Measurements from ENCODE around the gene THSD4.

THSD4 gene

GRCh38 chr15:71626596-71627088, 511.4 kb downstream of the THSD4 start:
- no peaks in the 10 kb centered on the region for H3K27me3 ChIP-seq (ENCODE audit: control insufficient read depth in 1 of 2, insufficient read depth in 2 of 2, low read length in 2 of 2)
- H3K36me3 ChIP-seq (ENCODE audit: control insufficient read depth in 2 of 2, insufficient read depth in 2 of 2, low read length in 2 of 2), result no peaks in the 10 kb centered on the region
- no peak overlapping the region for H3K9ac ChIP-seq (ENCODE audit: low read length in 2 of 2)
- peaks cover 7% of the 10 kb centered on the region for H3K4me1 ChIP-seq (ENCODE audit: control insufficient read depth, insufficient read depth, low read length)
- no peak overlapping the region for H3K4me3 ChIP-seq (ENCODE audit: low read length in 2 of 2)
- no peak overlapping the region for H3K27ac ChIP-seq (ENCODE audit: low read length)
- H3K9me3 ChIP-seq (ENCODE audit: control insufficient read depth in 2 of 2, low read length in 2 of 2), result no peaks in the 10 kb centered on the region

- Histone ChIP-seq H3K4me1 (ENCODE audit: control insufficient read depth, insufficient read depth, low read length) (peaks cover 7% of the 10 kb centered on the region), H3K4me3 (ENCODE audit: low read length in 2 of 2) (no peak overlapping the region), H3K36me3 (ENCODE audit: control insufficient read depth in 2 of 2, insufficient read depth in 2 of 2, low read length in 2 of 2) (no peaks in the 10 kb centered on the region), H3K9ac (ENCODE audit: low read length in 2 of 2) (no peak overlapping the region), H3K27me3 (ENCODE audit: control insufficient read depth in 1 of 2, insufficient read depth in 2 of 2, low read length in 2 of 2) (no peaks in the 10 kb centered on the region), H3K9me3 (ENCODE audit: control insufficient read depth in 2 of 2, low read length in 2 of 2) (no peaks in the 10 kb centered on the region), H3K27ac (ENCODE audit: low read length) (no peak overlapping the region)
Observed at GRCh38 chr15:71627188-71627587, 511.9 kb downstream of the THSD4 start.

GRCh38 chr15:71627604-71628003, 512.3 kb downstream of the THSD4 start:
- Histone ChIP-seq H3K4me1 (ENCODE audit: control insufficient read depth, insufficient read depth, low read length) (peaks cover 7% of the 10 kb centered on the region), H3K27ac (ENCODE audit: low read length) (no peak overlapping the region), H3K9me3 (ENCODE audit: control insufficient read depth in 2 of 2, low read length in 2 of 2) (no peaks in the 10 kb centered on the region), H3K36me3 (ENCODE audit: control insufficient read depth in 2 of 2, insufficient read depth in 2 of 2, low read length in 2 of 2) (no peaks in the 10 kb centered on the region), H3K27me3 (ENCODE audit: control insufficient read depth in 1 of 2, insufficient read depth in 2 of 2, low read length in 2 of 2) (no peaks in the 10 kb centered on the region), H3K4me3 (ENCODE audit: low read length in 2 of 2) (no peak overlapping the region), H3K9ac (ENCODE audit: low read length in 2 of 2) (no peak overlapping the region)

- H3K9ac ChIP-seq (ENCODE audit: low read length in 2 of 2), result no peak overlapping the region
Observed at GRCh38 chr15:71628988-71629770, 513.9 kb downstream of the THSD4 start.

GRCh38 chr15:71629781-71630474, 514.7 kb downstream of the THSD4 start:
- Histone ChIP-seq H3K4me3 (ENCODE audit: low read length in 2 of 2) (no peak overlapping the region), H3K27ac (ENCODE audit: low read length) (no peak overlapping the region), H3K27me3 (ENCODE audit: control insufficient read depth in 1 of 2, insufficient read depth in 2 of 2, low read length in 2 of 2) (no peaks in the 10 kb centered on the region), H3K4me1 (ENCODE audit: control insufficient read depth, insufficient read depth, low read length) (peaks cover 9% of the 10 kb centered on the region), H3K36me3 (ENCODE audit: control insufficient read depth in 2 of 2, insufficient read depth in 2 of 2, low read length in 2 of 2) (no peaks in the 10 kb centered on the region), H3K9ac (ENCODE audit: low read length in 2 of 2) (no peak overlapping the region), H3K9me3 (ENCODE audit: control insufficient read depth in 2 of 2, low read length in 2 of 2) (no peaks in the 10 kb centered on the region)

More at GRCh38 chr15:71628988-71629770, 513.9 kb downstream of the THSD4 start:
- Histone ChIP-seq H3K36me3 (ENCODE audit: control insufficient read depth in 2 of 2, insufficient read depth in 2 of 2, low read length in 2 of 2) (no peaks in the 10 kb centered on the region), H3K4me3 (ENCODE audit: low read length in 2 of 2) (no peak overlapping the region), H3K27ac (ENCODE audit: low read length) (peak overlapping the region; percentile 18), H3K9me3 (ENCODE audit: control insufficient read depth in 2 of 2, low read length in 2 of 2) (no peaks in the 10 kb centered on the region), H3K4me1 (ENCODE audit: control insufficient read depth, insufficient read depth, low read length) (peaks cover 7% of the 10 kb centered on the region), H3K27me3 (ENCODE audit: control insufficient read depth in 1 of 2, insufficient read depth in 2 of 2, low read length in 2 of 2) (no peaks in the 10 kb centered on the region)

GRCh38 chr15:71630475-71630809, 515.2 kb downstream of the THSD4 start:
- H3K27me3 ChIP-seq (ENCODE audit: control insufficient read depth in 1 of 2, insufficient read depth in 2 of 2, low read length in 2 of 2), result no peaks in the 10 kb centered on the region
- H3K9ac ChIP-seq (ENCODE audit: low read length in 2 of 2), result no peak overlapping the region
- H3K36me3 ChIP-seq (ENCODE audit: control insufficient read depth in 2 of 2, insufficient read depth in 2 of 2, low read length in 2 of 2), result no peaks in the 10 kb centered on the region
- no peak overlapping the region for H3K4me3 ChIP-seq (ENCODE audit: low read length in 2 of 2)
- H3K27ac ChIP-seq (ENCODE audit: low read length), result no peak overlapping the region
- H3K9me3 ChIP-seq (ENCODE audit: control insufficient read depth in 2 of 2, low read length in 2 of 2), result no peaks in the 10 kb centered on the region
- peaks cover 9% of the 10 kb centered on the region for H3K4me1 ChIP-seq (ENCODE audit: control insufficient read depth, insufficient read depth, low read length)

GRCh38 chr15:71632576-71633195, 517.4 kb downstream of the THSD4 start:
- H3K27ac ChIP-seq (ENCODE audit: low read length), result no peak overlapping the region

GRCh38 chr15:71634820-71635560, 519.7 kb downstream of the THSD4 start:
- Histone ChIP-seq H3K36me3 (ENCODE audit: control insufficient read depth in 2 of 2, insufficient read depth in 2 of 2, low read length in 2 of 2) (no peaks in the 10 kb centered on the region), H3K27me3 (ENCODE audit: control insufficient read depth in 1 of 2, insufficient read depth in 2 of 2, low read length in 2 of 2) (no peaks in the 10 kb centered on the region), H3K9ac (ENCODE audit: low read length in 2 of 2) (no peak overlapping the region), H3K27ac (ENCODE audit: low read length) (no peak overlapping the region), H3K9me3 (ENCODE audit: control insufficient read depth in 2 of 2, low read length in 2 of 2) (no peaks in the 10 kb centered on the region), H3K4me1 (ENCODE audit: control insufficient read depth, insufficient read depth, low read length) (peaks cover 2% of the 10 kb centered on the region), H3K4me3 (ENCODE audit: low read length in 2 of 2) (no peak overlapping the region)

More at GRCh38 chr15:71632576-71633195, 517.4 kb downstream of the THSD4 start:
- H3K4me1 ChIP-seq (ENCODE audit: control insufficient read depth, insufficient read depth, low read length), result peaks cover 9% of the 10 kb centered on the region
- H3K36me3 ChIP-seq (ENCODE audit: control insufficient read depth in 2 of 2, insufficient read depth in 2 of 2, low read length in 2 of 2), result no peaks in the 10 kb centered on the region
- no peak overlapping the region for H3K9ac ChIP-seq (ENCODE audit: low read length in 2 of 2)
- H3K27me3 ChIP-seq (ENCODE audit: control insufficient read depth in 1 of 2, insufficient read depth in 2 of 2, low read length in 2 of 2), result no peaks in the 10 kb centered on the region
- H3K4me3 ChIP-seq (ENCODE audit: low read length in 2 of 2), result no peak overlapping the region
- no peaks in the 10 kb centered on the region for H3K9me3 ChIP-seq (ENCODE audit: control insufficient read depth in 2 of 2, low read length in 2 of 2)

GRCh38 chr15:71635735-71636134, 520.5 kb downstream of the THSD4 start:
- Histone ChIP-seq H3K36me3 (ENCODE audit: control insufficient read depth in 2 of 2, insufficient read depth in 2 of 2, low read length in 2 of 2) (no peaks in the 10 kb centered on the region), H3K27me3 (ENCODE audit: control insufficient read depth in 1 of 2, insufficient read depth in 2 of 2, low read length in 2 of 2) (no peaks in the 10 kb centered on the region), H3K4me1 (ENCODE audit: control insufficient read depth, insufficient read depth, low read length) (peaks cover 2% of the 10 kb centered on the region), H3K9me3 (ENCODE audit: control insufficient read depth in 2 of 2, low read length in 2 of 2) (no peaks in the 10 kb centered on the region), H3K27ac (ENCODE audit: low read length) (no peak overlapping the region), H3K4me3 (ENCODE audit: low read length in 2 of 2) (no peak overlapping the region), H3K9ac (ENCODE audit: low read length in 2 of 2) (no peak overlapping the region)

GRCh38 chr15:71638876-71639275, 523.6 kb downstream of the THSD4 start:
- Histone ChIP-seq H3K27me3 (ENCODE audit: control insufficient read depth in 1 of 2, insufficient read depth in 2 of 2, low read length in 2 of 2) (no peaks in the 10 kb centered on the region), H3K9me3 (ENCODE audit: control insufficient read depth in 2 of 2, low read length in 2 of 2) (no peaks in the 10 kb centered on the region), H3K36me3 (ENCODE audit: control insufficient read depth in 2 of 2, insufficient read depth in 2 of 2, low read length in 2 of 2) (no peaks in the 10 kb centered on the region), H3K9ac (ENCODE audit: low read length in 2 of 2) (no peak overlapping the region), H3K4me1 (ENCODE audit: control insufficient read depth, insufficient read depth, low read length) (peaks cover 2% of the 10 kb centered on the region), H3K27ac (ENCODE audit: low read length) (no peak overlapping the region), H3K4me3 (ENCODE audit: low read length in 2 of 2) (no peak overlapping the region)

Data from stomach smooth muscle (tissue), 2 donors.